Ovary (tissue), 9 donors: ENCODE data around the gene MS4A3. TPM values are rescaled to one million over a fixed set of nuclear protein-coding genes. Genes with fewer than 3 reads are reported as not detected.

Experiments used
- DNase-seq, 5 donors: peaks; one replicate each; pipeline ENCODE4 v3.0.0-alpha.2; 2019 to 2020
- H3K27ac ChIP-seq, 2 donors: fragments of 200-600 bp; one replicate each; pipeline versions ENCODE4 v1.5.1 to v1.8.0; 2019 to 2022
- H3K27me3 ChIP-seq: fragments of 200-600 bp; one replicate; pipeline ENCODE4 v1.8.0; 2022
- H3K36me3 ChIP-seq: fragments of 200-600 bp; sonication (generic); one replicate; pipeline ENCODE4 v1.5.1; 2019
- H3K4me1 ChIP-seq: one replicate; pipeline ENCODE4 v1.8.1; 2013; ENCODE audit warnings: mild to moderate bottlenecking, moderate library complexity; ENCODE audit not compliant: insufficient read depth
- H3K4me3 ChIP-seq: fragments of 200-600 bp; sonication (generic); one replicate; pipeline ENCODE4 v1.5.1; 2017
- H3K9me3 ChIP-seq, 2 donors: fragments of 200-600 bp in 1 of 2; sonication (generic) in 1 of 2; one replicate each; pipeline versions ENCODE4 v1.5.1 to v1.8.1; 2013 to 2019; ENCODE audit warnings: mild to moderate bottlenecking in 1 of 2, moderate library complexity in 1 of 2
- EP300 ChIP-seq: sonication (generic); formaldehyde crosslinking; IDR thresholded peaks from one replicate; pipeline ENCODE4 v1.6.1; 2017; ENCODE audit warnings: antibody characterized with exemption
- POLR2A ChIP-seq: fragments of 450-650 bp; IDR thresholded peaks from one replicate; pipeline ENCODE4 v1.6.1; 2017; ENCODE audit warnings: antibody characterized with exemption, mild to moderate bottlenecking, moderate library complexity
- WGBS, 3 donors: extraction: QIAGEN DNeasy Blood & Tissue Kit in 1 of 3; methylation state at CpG; one replicate each; pipeline versions ENCODE4 v1.1.5 to v1.1.7; 2013 to 2017; 5-methylcytosine and 5-hydroxymethylcytosine counted together
- intact Hi-C, 4 donors: fragments of 100-400 bp; cut with DNase I; formaldehyde crosslinking; loops; one replicate each; pipeline versions ENCODE4 v1.11.0 to v1.15.1; 2022 to 2023
- polyA plus RNA-seq, 2 donors: library from polyadenylated mRNA; stranded (reverse); fragments of 200-250 nt in 1 of 2; fragments of 350-450 nt in 1 of 2; fragmentation: Illumina TruSeq in 1 of 2; extraction: RNeasy Lipid Tissue Mini Kit (QIAGEN cat#74804) in 1 of 2; gene quantifications; one replicate each; pipeline ENCODE4 v1.2.3, GENCODE V29; 2013 to 2014
- total RNA-seq, 7 donors: library from RNA; depleted of rRNA in 2 of 7; stranded (reverse); fragments of >200 nt in 2 of 7; fragmentation: NEBNext Ultra II Directional in 3 of 7; extraction: Animal tissue kit (Norgen Biotek cat#: 25700) in 3 of 7; gene quantifications; one replicate each; pipeline versions ENCODE4 v1.1.0 to v1.2.4, GENCODE V29; 2016 to 2023
- TF ChIP-seq, protein P1 (sequence below), 3 donors: fragments of 450-650 bp in 2 of 3; fragments of 200-600 bp in 1 of 3; IDR thresholded peaks; one replicate each; pipeline versions ENCODE4 v1.5.1 to v1.8.0; 2016 to 2022; ENCODE audit warnings: antibody characterized with exemption in 3 of 3, mild to moderate bottlenecking in 1 of 3
- donor health status: DM: no; HTN: no; CAD: no; lungs with moderate emphysema.
- donor health status: DM: no; HTN: no; CAD: no.
- donor health status: Bipolar disorder and iron deficiency.
- donor health status: DM: yes; HTN: yes; CAD: no.
- donor health status: DM: no; HTN: no; CAD: no.
- donor health status: DM: yes; HTN: yes; CAD: no.

The MS4A3 gene
- total and polyA plus RNA-seq, 9 donors: not detected

DNA sequence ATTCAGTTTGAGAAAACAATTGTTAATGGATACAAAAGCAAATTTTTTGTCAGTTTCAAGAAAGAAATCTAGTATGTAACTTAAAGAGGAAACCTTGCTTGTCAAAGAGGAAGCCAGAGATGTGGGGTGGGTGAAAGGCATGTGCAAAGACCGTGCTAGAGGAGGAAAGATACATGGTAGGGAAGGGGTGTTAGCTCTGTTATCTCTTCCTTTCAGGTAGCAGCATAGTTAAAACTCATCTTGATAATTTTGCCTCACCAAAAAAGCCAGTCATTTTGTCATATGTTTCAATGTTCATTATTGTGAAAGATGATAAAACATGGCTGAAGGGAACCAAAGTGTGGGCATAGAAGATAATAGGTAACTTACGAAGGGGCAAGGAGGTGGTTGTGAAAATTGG, 29.4 kb downstream of the MS4A3 start:
- Histone ChIP-seq H3K4me3 (no peak overlapping the region), H3K9me3 (no peaks in the 10 kb centered on the region), H3K36me3 (no peaks in the 10 kb centered on the region), H3K27me3 (no peaks in the 10 kb centered on the region), H3K27ac (no peak overlapping the region), H3K4me1 (no peaks in the 10 kb centered on the region)
- intact Hi-C loops: no loop called here
- no peak for TF ChIP-seq POLR2A
- TF ChIP-seq, protein P1, sequence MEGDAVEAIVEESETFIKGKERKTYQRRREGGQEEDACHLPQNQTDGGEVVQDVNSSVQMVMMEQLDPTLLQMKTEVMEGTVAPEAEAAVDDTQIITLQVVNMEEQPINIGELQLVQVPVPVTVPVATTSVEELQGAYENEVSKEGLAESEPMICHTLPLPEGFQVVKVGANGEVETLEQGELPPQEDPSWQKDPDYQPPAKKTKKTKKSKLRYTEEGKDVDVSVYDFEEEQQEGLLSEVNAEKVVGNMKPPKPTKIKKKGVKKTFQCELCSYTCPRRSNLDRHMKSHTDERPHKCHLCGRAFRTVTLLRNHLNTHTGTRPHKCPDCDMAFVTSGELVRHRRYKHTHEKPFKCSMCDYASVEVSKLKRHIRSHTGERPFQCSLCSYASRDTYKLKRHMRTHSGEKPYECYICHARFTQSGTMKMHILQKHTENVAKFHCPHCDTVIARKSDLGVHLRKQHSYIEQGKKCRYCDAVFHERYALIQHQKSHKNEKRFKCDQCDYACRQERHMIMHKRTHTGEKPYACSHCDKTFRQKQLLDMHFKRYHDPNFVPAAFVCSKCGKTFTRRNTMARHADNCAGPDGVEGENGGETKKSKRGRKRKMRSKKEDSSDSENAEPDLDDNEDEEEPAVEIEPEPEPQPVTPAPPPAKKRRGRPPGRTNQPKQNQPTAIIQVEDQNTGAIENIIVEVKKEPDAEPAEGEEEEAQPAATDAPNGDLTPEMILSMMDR (IDR thresholded peaks at IDR 0.05): no peak
- TF ChIP-seq EP300: no peak
- WGBS, 3 donors: 90 to 93% (median 91%) methylated on average over 2 of the region's 2 CpGs
- DNase-seq: no peak

DNA sequence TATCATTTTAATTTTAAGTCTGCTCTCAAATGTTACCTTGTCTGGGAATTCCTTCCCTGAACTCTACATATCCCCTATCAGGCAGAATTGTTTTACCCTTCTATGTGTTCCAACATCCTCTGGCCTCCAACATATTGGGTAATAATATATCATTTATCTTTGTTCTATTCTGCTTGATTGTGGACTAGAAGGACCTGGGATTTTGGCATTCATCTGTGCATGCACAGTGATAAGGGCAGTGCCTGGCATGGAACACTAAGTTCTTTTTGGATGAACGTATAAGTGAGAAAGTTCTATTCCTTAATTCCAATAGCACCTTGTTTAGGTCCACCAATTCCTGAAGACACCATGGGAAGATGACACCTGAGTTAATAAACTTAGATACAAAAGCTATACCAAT, 30.8 kb downstream of the MS4A3 start:
- Histone ChIP-seq H3K27me3 (no peaks in the 10 kb centered on the region), H3K4me1 (no peaks in the 10 kb centered on the region), H3K27ac (no peak overlapping the region), H3K36me3 (no peaks in the 10 kb centered on the region), H3K4me3 (no peak overlapping the region), H3K9me3 (no peaks in the 10 kb centered on the region)
- no peak for DNase-seq
- 31 to 34% (median 32%) methylated on average over 1 of the region's 1 CpG for WGBS, 3 donors
- intact Hi-C loops: no loop called here
- TF ChIP-seq POLR2A: no peak
- no peak for TF ChIP-seq EP300
- TF ChIP-seq, protein P1 (IDR thresholded peaks at IDR 0.05): no peak

DNA sequence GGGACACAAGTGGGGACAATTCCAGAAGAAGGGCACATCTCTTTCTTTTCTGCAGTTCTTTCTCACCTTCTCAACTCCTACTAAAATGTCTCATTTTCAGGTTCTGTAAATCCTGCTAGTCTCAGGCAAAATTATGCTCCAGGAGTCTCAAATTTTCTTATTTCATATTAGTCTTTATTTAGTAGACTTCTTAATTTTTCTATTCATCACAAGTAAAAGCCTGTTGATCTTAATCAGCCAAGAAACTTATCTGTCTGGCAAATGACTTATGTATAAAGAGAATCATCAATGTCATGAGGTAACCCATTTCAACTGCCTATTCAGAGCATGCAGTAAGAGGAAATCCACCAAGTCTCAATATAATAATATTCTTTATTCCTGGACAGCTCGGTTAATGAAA, 31.9 kb downstream of the MS4A3 start, which contains the start of gene MS4A2:
Gene MS4A2 (plus strand): TSS at position 301 of the 400 bp plus-strand sequence. CDS start 102 bp downstream, outside the sequence.
- no peaks in the 10 kb centered on the region for H3K36me3 ChIP-seq
- no peaks in the 10 kb centered on the region for H3K9me3 ChIP-seq
- TF ChIP-seq POLR2A (no peak), EP300 (no peak)
- TF ChIP-seq, protein P1 (IDR thresholded peaks at IDR 0.05): no peak
- no peak for DNase-seq
- WGBS, 3 donors: 81 to 95% (median 88%) methylated on average over 1 of the region's 1 CpG
- intact Hi-C loops: no loop called here
- no peaks in the 10 kb centered on the region for H3K4me1 ChIP-seq
- no peak within 1 kb of the TSS for H3K4me3 ChIP-seq
- no peaks in the 10 kb centered on the region for H3K27me3 ChIP-seq
- H3K27ac ChIP-seq: no peak within 1 kb of the TSS

DNA sequence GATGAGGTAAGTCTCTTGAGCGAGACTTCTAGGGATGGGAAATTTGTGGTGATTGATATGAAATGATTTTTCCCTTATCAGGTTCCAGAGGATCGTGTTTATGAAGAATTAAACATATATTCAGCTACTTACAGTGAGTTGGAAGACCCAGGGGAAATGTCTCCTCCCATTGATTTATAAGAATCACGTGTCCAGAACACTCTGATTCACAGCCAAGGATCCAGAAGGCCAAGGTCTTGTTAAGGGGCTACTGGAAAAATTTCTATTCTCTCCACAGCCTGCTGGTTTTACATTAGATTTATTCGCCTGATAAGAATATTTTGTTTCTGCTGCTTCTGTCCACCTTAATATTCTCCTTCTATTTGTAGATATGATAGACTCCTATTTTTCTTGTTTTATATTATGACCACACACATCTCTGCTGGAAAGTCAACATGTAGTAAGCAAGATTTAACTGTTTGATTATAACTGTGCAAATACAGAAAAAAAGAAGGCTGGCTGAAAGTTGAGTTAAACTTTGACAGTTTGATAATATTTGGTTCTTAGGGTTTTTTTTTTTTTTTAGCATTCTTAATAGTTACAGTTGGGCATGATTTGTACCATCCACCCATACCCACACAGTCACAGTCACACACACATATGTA, 39.1 kb downstream of the MS4A3 start:
- no peaks in the 10 kb centered on the region for H3K4me1 ChIP-seq
- no peak for DNase-seq
- H3K4me3 ChIP-seq: no peak overlapping the region
- no peaks in the 10 kb centered on the region for H3K36me3 ChIP-seq
- no peak overlapping the region for H3K27ac ChIP-seq
- H3K27me3 ChIP-seq: no peaks in the 10 kb centered on the region
- intact Hi-C loops: no loop called here
- no peaks in the 10 kb centered on the region for H3K9me3 ChIP-seq
- TF ChIP-seq, protein P1 (IDR thresholded peaks at IDR 0.05): no peak
- TF ChIP-seq POLR2A (no peak), EP300 (no peak)
- WGBS, 3 donors: 48 to 54% (median 50%) methylated on average over 4 of the region's 4 CpGs
